ENCODE data around the gene POC1A. TPM values are rescaled to one million over a fixed set of nuclear protein-coding genes. Genes with fewer than 3 reads are reported as not detected.
A peak's percentile ranks its signal among the peaks of the same experiment; 100 is the strongest.

POC1A gene
- total RNA-seq, 1 donor from 2014 or later = 3.7 TPM

DNA sequence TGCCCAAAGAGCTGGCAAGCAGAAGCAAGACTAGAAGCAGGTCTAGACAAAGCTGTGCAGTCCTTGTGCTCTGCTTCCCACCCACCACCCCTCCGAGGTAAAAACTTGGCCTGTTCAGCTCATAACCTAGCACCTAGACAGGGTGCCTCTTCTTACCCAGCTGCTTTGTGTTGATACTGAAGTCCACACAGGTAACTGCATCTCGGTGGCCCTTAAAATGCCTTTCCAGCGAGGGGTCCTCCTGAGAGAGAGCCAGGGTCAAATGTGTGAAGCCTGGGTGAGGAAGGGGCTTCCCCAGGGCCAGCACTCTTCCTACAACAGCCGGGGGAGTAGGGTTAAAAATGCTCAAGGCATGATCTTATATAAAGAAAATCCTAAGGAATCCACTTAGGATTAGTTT lies 3.4 kb downstream of the POC1A start:
- no peak for DNase-seq

- no peak for DNase-seq
Observed at GRCh38 chr3:52150357-52150756, 3.9 kb downstream of the POC1A start.

DNA sequence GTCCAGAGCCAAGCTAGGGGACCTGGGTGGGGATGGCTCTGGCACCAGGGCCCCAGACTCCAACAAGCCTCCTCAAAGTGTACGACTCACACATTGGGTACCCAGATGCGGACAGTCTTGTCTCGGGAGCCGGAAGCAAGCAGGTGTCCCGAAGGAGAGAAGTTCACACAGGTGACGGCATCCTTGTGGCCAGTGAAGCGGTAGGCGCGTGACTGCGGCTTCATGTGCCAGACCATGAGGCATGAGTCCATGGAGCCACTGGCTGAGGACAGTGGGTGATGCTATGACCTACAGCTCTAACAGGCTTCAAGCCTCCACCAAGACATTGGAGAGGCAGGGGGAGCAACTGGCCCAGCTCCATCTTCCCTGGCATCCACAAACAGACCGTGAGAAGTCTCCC lies 4.5 kb downstream of the POC1A start:
- no peak for DNase-seq

- DNase-seq = no peak
Observed at GRCh38 chr3:52149021-52149420, 5.2 kb downstream of the POC1A start.

GRCh38 chr3:52147804-52148203 lies 6.4 kb downstream of the POC1A start:
- no peak for DNase-seq

GRCh38 chr3:52146811-52147210 lies 7.4 kb downstream of the POC1A start:
- no peak for DNase-seq

DNA sequence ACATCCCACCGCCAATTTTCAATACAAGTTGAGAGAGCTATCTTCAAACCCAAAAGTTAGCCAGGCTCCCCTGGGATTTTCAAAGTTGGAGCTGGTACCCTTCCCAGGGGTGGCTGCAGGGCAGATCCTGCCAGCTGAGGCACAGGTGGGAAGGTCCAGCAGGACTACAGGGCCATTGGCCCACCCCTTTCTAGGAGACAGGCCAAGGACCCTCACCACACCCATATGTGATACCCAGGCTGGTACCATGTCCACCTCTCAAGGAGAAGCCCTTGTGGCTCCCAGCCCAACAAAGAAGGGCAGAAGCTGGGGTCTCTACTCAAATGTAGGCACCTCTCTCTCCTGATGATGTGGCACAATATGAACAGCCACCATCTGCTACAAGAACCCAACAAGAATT lies 8.0 kb downstream of the POC1A start:
- no peak for DNase-seq

DNA sequence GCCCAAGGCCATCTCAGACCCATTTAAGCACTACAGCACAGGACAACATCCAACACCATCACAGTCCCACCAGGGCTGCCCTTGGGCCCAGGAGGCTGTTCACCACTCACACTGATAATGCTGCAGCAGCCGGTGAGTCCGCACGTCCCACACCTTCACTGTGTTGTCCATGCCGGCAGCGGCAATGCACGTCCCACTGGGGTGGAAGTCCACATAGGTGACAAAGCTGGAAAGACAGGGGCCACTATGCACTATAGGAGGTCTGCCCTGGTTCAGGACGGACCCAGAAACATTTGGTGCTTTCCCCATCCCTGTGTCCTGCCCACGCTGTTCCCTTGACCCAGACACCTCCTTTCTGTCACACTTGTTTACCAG lies 8.5 kb downstream of the POC1A start:
- DNase-seq = no peak

DNA sequence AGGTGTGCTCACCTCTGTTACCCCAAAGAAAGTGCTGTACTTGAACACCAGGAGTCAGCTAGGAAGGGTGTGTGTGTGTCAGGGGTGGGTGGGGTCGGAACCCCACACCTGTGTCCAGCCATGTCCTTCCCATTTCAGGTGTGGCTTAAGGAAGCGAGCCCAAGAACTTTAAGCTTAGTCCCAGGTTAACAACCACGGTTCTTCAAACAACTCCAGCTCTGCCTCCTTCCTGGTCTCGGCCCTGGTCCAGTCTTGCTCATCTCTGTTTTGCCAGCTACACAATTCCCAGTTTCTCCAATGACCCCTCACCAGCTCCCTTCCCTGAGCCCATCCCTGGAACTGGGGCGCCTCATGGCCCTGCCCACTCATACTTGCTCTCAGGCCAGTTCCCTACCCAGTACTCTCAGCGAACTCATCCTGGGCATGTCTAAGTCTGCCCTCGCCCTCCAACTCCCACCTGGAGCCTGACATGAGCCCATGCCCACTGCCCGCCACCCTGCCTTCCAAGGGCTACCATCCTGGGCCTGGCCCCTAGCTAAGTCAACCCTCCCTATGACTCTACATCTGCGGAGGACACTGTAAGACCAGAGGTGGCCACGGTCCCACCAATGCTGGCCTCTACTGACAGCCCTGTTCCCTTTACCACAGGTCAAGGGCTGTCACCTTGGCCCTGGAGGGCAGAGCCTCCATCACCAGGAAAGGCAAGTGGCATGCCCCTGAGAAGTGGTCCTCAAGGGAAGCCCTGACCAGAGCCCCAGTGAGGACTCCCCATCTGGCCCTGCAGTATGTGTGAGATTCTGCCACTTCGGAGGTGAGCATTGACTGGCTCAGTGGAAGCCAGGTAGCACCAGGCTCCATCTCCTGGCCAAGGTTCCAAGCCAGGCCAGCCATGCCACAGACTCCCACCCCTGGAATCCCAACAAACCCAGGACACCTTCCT lies 9.2 kb downstream of the POC1A start:
- no peak for DNase-seq

- peak; percentile 91 for DNase-seq
Observed at GRCh38 chr3:52144034-52144795, 10.0 kb downstream of the POC1A start.

- no peak for DNase-seq
Observed at GRCh38 chr3:52143616-52144015, 10.6 kb downstream of the POC1A start.

- no peak for DNase-seq
Observed at GRCh38 chr3:52143156-52143555, 11.1 kb downstream of the POC1A start.

DNA sequence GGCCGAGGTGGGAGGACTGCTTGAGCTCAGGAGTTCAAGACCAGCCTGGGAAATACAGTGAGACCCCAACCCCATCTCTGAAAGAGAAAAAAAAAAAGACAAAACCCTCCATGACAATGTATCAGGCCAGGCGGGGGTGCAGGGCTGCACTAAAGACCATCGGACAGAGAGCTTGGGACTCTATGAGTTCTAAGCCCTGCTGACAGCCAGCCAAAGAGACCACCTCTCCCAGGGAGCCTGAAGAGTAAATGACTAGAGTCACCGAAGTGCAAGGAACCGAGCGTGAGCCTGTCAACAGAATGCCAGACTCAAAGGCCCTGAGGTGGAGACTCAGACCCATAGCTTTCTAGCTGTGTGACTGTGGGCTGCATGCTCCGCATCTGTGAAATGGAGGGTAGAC lies 12.5 kb downstream of the POC1A start:
- no peak for DNase-seq

- DNase-seq = no peak
Observed at GRCh38 chr3:52140769-52141168, 13.5 kb downstream of the POC1A start.

- no peak for DNase-seq
Observed at GRCh38 chr3:52140000-52140399, 14.2 kb downstream of the POC1A start.

GRCh38 chr3:52137311-52137710 lies 16.9 kb downstream of the POC1A start:
- DNase-seq = no peak

- peak; percentile 58 for DNase-seq
Observed at GRCh38 chr3:52136513-52136912, 17.7 kb downstream of the POC1A start.

DNA sequence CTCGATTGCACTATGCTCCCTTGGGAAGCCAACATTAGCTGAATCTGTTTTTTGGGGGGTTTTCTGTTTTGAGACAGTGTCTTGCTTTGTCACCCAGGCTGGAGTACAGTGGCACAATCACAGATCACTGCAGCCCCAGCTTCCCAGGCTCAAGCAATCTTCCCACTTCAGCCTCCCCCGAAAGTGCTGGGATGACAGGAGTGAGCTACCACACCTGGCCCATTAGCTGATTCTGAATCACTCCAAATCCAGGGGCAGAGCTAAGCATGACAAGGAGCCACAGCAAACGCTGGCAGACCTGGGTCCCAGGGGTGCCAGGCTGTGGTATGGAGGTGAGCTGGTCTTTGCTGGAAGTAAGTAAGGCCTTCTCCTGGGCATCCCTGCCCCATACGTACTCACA lies 18.9 kb downstream of the POC1A start:
- DNase-seq = no peak

GRCh38 chr3:52134761-52135160 lies 19.5 kb downstream of the POC1A start:
- DNase-seq = no peak

- DNase-seq = no peak
Observed at GRCh38 chr3:52132930-52133329, 21.3 kb downstream of the POC1A start.

GRCh38 chr3:52132041-52132440 lies 22.2 kb downstream of the POC1A start:
- no peak for DNase-seq

- no peak for DNase-seq
Observed at GRCh38 chr3:52130966-52131622, 23.1 kb downstream of the POC1A start.

DNA sequence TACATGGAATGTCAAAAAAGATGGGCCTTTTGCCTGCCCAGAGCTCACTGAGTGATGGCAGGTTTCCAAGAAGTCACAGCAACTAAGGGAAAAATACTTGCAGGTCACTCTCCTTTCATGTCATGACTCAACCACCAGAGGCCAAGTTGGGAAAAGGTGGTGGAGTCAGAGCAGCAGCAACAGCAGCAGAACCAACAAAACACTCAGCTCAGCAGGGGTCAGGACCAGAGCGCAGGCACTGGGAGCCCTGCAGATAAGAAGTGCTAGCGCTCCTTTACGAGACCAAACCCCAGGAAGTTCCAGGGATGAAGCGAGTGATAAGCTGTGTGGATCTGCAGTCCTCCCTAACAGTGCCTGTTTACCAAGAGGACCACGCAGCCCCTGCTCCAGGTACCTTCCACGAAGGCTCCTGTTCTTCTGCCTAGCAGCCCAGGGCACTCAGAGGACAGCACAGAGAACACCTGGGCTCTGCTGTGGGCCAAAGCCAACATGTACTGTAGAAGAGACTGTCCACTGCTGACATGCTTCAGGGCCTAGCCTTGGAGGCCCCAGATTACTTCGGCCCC lies 26.0 kb downstream of the POC1A start:
- DNase-seq = peak; percentile 79

Data from dermis blood vessel endothelial cell (primary cell).